ENCODE data around the gene ZW10. TPM values are rescaled to one million over a fixed set of nuclear protein-coding genes. Genes with fewer than 3 reads are reported as not detected.

ZW10 gene
- total and polyA plus RNA-seq, 10 of the 15 experiments (the other 5 are each of a cell fraction or from before 2014, with no cell fraction given), result 5.4 to 32.0 (median 17.3) TPM

DNA sequence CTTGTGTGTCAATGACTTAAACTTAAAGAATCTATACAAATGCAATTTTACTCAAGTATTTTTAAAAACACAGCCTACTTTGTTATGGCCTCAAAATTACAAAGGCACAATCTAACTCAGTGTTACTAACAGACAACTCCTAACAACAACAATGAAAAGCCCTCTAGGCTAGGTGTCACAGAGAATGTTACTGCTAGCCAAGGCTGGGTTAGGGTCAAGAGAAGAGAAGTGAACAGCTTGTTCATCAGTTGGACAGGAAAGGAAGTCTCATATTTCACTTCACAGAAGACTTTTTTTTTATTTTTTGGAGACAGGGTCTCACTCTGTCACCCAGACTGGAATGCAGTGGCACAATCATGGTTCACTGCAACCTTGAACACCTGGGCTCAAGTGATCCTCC is 32.1 kb upstream of the ZW10 start:
- no peaks in the 10 kb centered on the region for H3K27me3 ChIP-seq (replicated peaks in 1 of 2; ENCODE audit: control insufficient read depth in 2 of 2, insufficient read depth in 2 of 2, low read length in 1 of 2)
- H3K79me2 ChIP-seq (ENCODE audit: control insufficient read depth, insufficient read depth, low read length), result no peaks in the 10 kb centered on the region
- no peaks in the 10 kb centered on the region for H4K20me1 ChIP-seq (ENCODE audit: control insufficient read depth, insufficient read depth)
- no peak overlapping the region for H3K9ac ChIP-seq (ENCODE audit: control insufficient read depth, insufficient read depth, low read length)
- H3K4me2 ChIP-seq (ENCODE audit: control insufficient read depth, insufficient read depth), result no peak overlapping the region
- FAIRE-seq (no peak), DNase-seq (ENCODE audit: low read depth, low spot score) (no peak), ATAC-seq (no peak)
- intact Hi-C loops (cut with micrococcal nuclease; ENCODE audit: unreplicated experiment) (loop anchor here (5.0 kb wide), 1 partner anchor 457 kb away; no protein-coding TSS in a partner anchor), in situ Hi-C loops (cut with MboI) (loop anchor here (10.0 kb wide), 1 partner anchor 459 kb away; no protein-coding TSS in a partner anchor)
- peaks cover 5 to 21% of the 10 kb centered on the region in 2 experiments for H3K36me3 ChIP-seq (ENCODE audit: control insufficient read depth in 2 of 2, insufficient read depth in 2 of 2, low read length in 1 of 2)
- no peak overlapping the region for H3K4me3 ChIP-seq
- no peaks in the 10 kb centered on the region for H3K9me3 ChIP-seq (replicated peaks; ENCODE audit: control insufficient read depth, insufficient read depth, low read length)
- TF ChIP-seq RBBP5 (conservative IDR thresholded peaks at IDR 0.05) (no peak), IKZF2 (IDR thresholded peaks at IDR 0.05) (no peak), MYB (IDR thresholded peaks at IDR 0.05; ENCODE audit: borderline replicate concordance, low read depth, low read length) (no peak), NR2C2 (IDR thresholded peaks at IDR 0.05; ENCODE audit: borderline replicate concordance, control insufficient read depth, insufficient read length, low read depth) (no peak), CHD1 (IDR thresholded peaks at IDR 0.05; ENCODE audit: low read depth, low read length) (no peak), MYC (IDR thresholded peaks at IDR 0.05; ENCODE audit: insufficient read depth, insufficient read length, insufficient replicate concordance, low read length, severe bottlenecking) (no peak), NR2C1 (IDR thresholded peaks at IDR 0.05) (no peak), SP1 (IDR thresholded peaks at IDR 0.05; ENCODE audit: low read depth, low read length) (no peak)
- TF ChIP-seq, protein P1, sequence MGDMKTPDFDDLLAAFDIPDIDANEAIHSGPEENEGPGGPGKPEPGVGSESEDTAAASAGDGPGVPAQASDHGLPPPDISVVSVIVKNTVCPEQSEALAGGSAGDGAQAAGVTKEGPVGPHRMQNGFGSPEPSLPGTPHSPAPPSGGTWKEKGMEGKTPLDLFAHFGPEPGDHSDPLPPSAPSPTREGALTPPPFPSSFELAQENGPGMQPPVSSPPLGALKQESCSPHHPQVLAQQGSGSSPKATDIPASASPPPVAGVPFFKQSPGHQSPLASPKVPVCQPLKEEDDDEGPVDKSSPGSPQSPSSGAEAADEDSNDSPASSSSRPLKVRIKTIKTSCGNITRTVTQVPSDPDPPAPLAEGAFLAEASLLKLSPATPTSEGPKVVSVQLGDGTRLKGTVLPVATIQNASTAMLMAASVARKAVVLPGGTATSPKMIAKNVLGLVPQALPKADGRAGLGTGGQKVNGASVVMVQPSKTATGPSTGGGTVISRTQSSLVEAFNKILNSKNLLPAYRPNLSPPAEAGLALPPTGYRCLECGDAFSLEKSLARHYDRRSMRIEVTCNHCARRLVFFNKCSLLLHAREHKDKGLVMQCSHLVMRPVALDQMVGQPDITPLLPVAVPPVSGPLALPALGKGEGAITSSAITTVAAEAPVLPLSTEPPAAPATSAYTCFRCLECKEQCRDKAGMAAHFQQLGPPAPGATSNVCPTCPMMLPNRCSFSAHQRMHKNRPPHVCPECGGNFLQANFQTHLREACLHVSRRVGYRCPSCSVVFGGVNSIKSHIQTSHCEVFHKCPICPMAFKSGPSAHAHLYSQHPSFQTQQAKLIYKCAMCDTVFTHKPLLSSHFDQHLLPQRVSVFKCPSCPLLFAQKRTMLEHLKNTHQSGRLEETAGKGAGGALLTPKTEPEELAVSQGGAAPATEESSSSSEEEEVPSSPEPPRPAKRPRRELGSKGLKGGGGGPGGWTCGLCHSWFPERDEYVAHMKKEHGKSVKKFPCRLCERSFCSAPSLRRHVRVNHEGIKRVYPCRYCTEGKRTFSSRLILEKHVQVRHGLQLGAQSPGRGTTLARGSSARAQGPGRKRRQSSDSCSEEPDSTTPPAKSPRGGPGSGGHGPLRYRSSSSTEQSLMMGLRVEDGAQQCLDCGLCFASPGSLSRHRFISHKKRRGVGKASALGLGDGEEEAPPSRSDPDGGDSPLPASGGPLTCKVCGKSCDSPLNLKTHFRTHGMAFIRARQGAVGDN (IDR thresholded peaks at IDR 0.05), result no peak
- ChIA-PET POLR2A (interaction anchor here (0.5 kb wide), 1 partner anchor 69 kb away, joined by 3 read pairs; no protein-coding TSS in a partner anchor), CTCF (interaction anchor here (0.7 to 4.2 kb wide), 13 partner anchors 9 to 456 kb away, joined by 3 to 28 read pairs (median 6); partner anchors contain the start of gene ZW10), SMC1A (ENCODE audit: uncharacterized antibody, unreplicated experiment) (interaction anchor here (1.6 to 3.7 kb wide), 3 partner anchors 26 to 455 kb away, joined by 4 to 12 read pairs (median 7); no protein-coding TSS in a partner anchor), RAD21 (ENCODE audit: unreplicated experiment) (interaction anchor here (1.0 to 2.7 kb wide), 3 partner anchors 10 to 455 kb away, joined by 3 to 7 read pairs (median 5); no protein-coding TSS in a partner anchor)
- no peaks in the 10 kb centered on the region for H3K4me1 ChIP-seq (ENCODE audit: control insufficient read depth, insufficient read depth, low read length)
- no peak overlapping the region for H3K27ac ChIP-seq (ENCODE audit: control insufficient read depth, insufficient read depth)
- no peak overlapping the region for H2AFZ ChIP-seq (ENCODE audit: control insufficient read depth, low read depth, low read length)
- no TSS peak for BruUV-seq (replicated peaks)

Measured in GM12878 (cell line).